ENCODE measurements around the gene ADGRL2.

Gene ADGRL2

GRCh38 chr1:81780705-81781454, 19.9 kb upstream of the ADGRL2 start:
- Histone ChIP-seq H3K36me3 (replicated peaks in 1 of 2; ENCODE audit: control insufficient read depth in 2 of 2, insufficient read depth in 2 of 2, low read length in 2 of 2) (no peaks in the 10 kb centered on the region), H3K27ac (replicated peaks; ENCODE audit: low read length) (no peak overlapping the region), H3K79me1 (ENCODE audit: low read depth, low read length) (no peaks in the 10 kb centered on the region), H2BK12ac (ENCODE audit: low read length) (no peak overlapping the region), H4K91ac (ENCODE audit: low read depth, low read length, poor library complexity) (no peak overlapping the region), H3K14ac (ENCODE audit: low read length) (no peak overlapping the region), H3K4ac (ENCODE audit: low read length) (no peak overlapping the region), H3K18ac (ENCODE audit: low read length) (no peak overlapping the region), H3K9me3 (replicated peaks in 1 of 2; ENCODE audit: control insufficient read depth in 2 of 2, insufficient read depth in 1 of 2, low read depth in 1 of 2, low read length in 2 of 2) (peaks cover 0 to 3% of the 10 kb centered on the region in 2 donors), H3K4me3 (ENCODE audit: low read length in 2 of 2) (no peak overlapping the region), H3K27me3 (ENCODE audit: control insufficient read depth in 3 of 3, insufficient read depth in 3 of 3, low read depth in 1 of 3, low read length in 3 of 3) (no peaks in the 10 kb centered on the region), H2BK120ac (ENCODE audit: low read depth, low read length) (no peak overlapping the region), H3K23ac (ENCODE audit: low read depth, low read length, poor library complexity) (no peak overlapping the region), H3K4me1 (ENCODE audit: control insufficient read depth in 2 of 2, insufficient read depth in 1 of 2, low read depth in 1 of 2, low read length in 2 of 2) (no peaks in the 10 kb centered on the region), H2AFZ (ENCODE audit: low read length) (no peak overlapping the region), H4K8ac (ENCODE audit: low read depth, low read length) (no peak overlapping the region), H2AK5ac (ENCODE audit: low read depth, low read length) (no peak overlapping the region), H3K9ac (ENCODE audit: low read depth, low read length, poor library complexity) (no peak overlapping the region), H2BK5ac (ENCODE audit: low read length) (no peak overlapping the region), H3K4me2 (ENCODE audit: insufficient read depth, low read length, poor library complexity, severe bottlenecking) (no peak overlapping the region), H2BK15ac (ENCODE audit: low read length) (no peak overlapping the region)
- no CpG with 5 or more reads among the region's 1 CpG for WGBS, 2 donors (ENCODE audit: extremely low coverage in 2 of 2, insufficient read length in 2 of 2, insufficient replicate concordance in 1 of 2)
- DNase-seq (ENCODE audit: low spot score), result no peak

GRCh38 chr1:81781749-81782148, 19.0 kb upstream of the ADGRL2 start:
- no peak overlapping the region for H2AFZ ChIP-seq (ENCODE audit: low read length)
- no peaks in the 10 kb centered on the region for H3K36me3 ChIP-seq (replicated peaks in 1 of 2; ENCODE audit: control insufficient read depth in 2 of 2, insufficient read depth in 2 of 2, low read length in 2 of 2)
- WGBS, 2 donors (ENCODE audit: extremely low coverage in 2 of 2, insufficient read length in 2 of 2, insufficient replicate concordance in 1 of 2), result no CpG with 5 or more reads among the region's 2 CpGs
- H2BK12ac ChIP-seq (ENCODE audit: low read length), result no peak overlapping the region
- H3K4ac ChIP-seq (ENCODE audit: low read length), result no peak overlapping the region
- no peak for DNase-seq (ENCODE audit: low spot score)
- no peak overlapping the region for H2BK15ac ChIP-seq (ENCODE audit: low read length)
- no peak overlapping the region for H3K9ac ChIP-seq (ENCODE audit: low read depth, low read length, poor library complexity)
- no peak overlapping the region for H2AK5ac ChIP-seq (ENCODE audit: low read depth, low read length)
- no peak overlapping the region for H4K91ac ChIP-seq (ENCODE audit: low read depth, low read length, poor library complexity)
- no peak overlapping the region for H3K4me3 ChIP-seq (ENCODE audit: low read length in 2 of 2)
- H3K4me2 ChIP-seq (ENCODE audit: insufficient read depth, low read length, poor library complexity, severe bottlenecking), result no peak overlapping the region
- H3K79me1 ChIP-seq (ENCODE audit: low read depth, low read length), result no peaks in the 10 kb centered on the region
- no peak overlapping the region for H2BK120ac ChIP-seq (ENCODE audit: low read depth, low read length)
- H3K9me3 ChIP-seq (replicated peaks in 1 of 2; ENCODE audit: control insufficient read depth in 2 of 2, insufficient read depth in 1 of 2, low read depth in 1 of 2, low read length in 2 of 2), result peaks cover 0 to 9% of the 10 kb centered on the region in 2 donors
- H3K27ac ChIP-seq (replicated peaks; ENCODE audit: low read length), result no peak overlapping the region
- H3K14ac ChIP-seq (ENCODE audit: low read length), result no peak overlapping the region
- H3K4me1 ChIP-seq (ENCODE audit: control insufficient read depth in 2 of 2, insufficient read depth in 1 of 2, low read depth in 1 of 2, low read length in 2 of 2), result no peaks in the 10 kb centered on the region
- H2BK5ac ChIP-seq (ENCODE audit: low read length), result no peak overlapping the region
- no peaks in the 10 kb centered on the region for H3K27me3 ChIP-seq (ENCODE audit: control insufficient read depth in 3 of 3, insufficient read depth in 3 of 3, low read depth in 1 of 3, low read length in 3 of 3)
- H4K8ac ChIP-seq (ENCODE audit: low read depth, low read length), result no peak overlapping the region
- no peak overlapping the region for H3K23ac ChIP-seq (ENCODE audit: low read depth, low read length, poor library complexity)
- no peak overlapping the region for H3K18ac ChIP-seq (ENCODE audit: low read length)

GRCh38 chr1:81792184-81792583, 8.6 kb upstream of the ADGRL2 start:
- Histone ChIP-seq H3K4me2 (ENCODE audit: insufficient read depth, low read length, poor library complexity, severe bottlenecking) (no peak overlapping the region), H2AK5ac (ENCODE audit: low read depth, low read length) (no peak overlapping the region), H2AFZ (ENCODE audit: low read length) (no peak overlapping the region), H3K27ac (replicated peaks; ENCODE audit: low read length) (no peak overlapping the region), H3K36me3 (replicated peaks in 1 of 2; ENCODE audit: control insufficient read depth in 2 of 2, insufficient read depth in 2 of 2, low read length in 2 of 2) (no peaks in the 10 kb centered on the region), H3K79me1 (ENCODE audit: low read depth, low read length) (no peaks in the 10 kb centered on the region), H3K27me3 (ENCODE audit: control insufficient read depth in 3 of 3, insufficient read depth in 3 of 3, low read depth in 1 of 3, low read length in 3 of 3) (no peaks in the 10 kb centered on the region), H3K9ac (ENCODE audit: low read depth, low read length, poor library complexity) (no peak overlapping the region), H2BK5ac (ENCODE audit: low read length) (no peak overlapping the region), H3K23ac (ENCODE audit: low read depth, low read length, poor library complexity) (no peak overlapping the region), H4K8ac (ENCODE audit: low read depth, low read length) (no peak overlapping the region), H2BK15ac (ENCODE audit: low read length) (no peak overlapping the region), H2BK12ac (ENCODE audit: low read length) (no peak overlapping the region), H4K91ac (ENCODE audit: low read depth, low read length, poor library complexity) (no peak overlapping the region), H3K4me3 (ENCODE audit: low read length in 2 of 2) (no peak overlapping the region), H3K9me3 (replicated peaks in 1 of 2; ENCODE audit: control insufficient read depth in 2 of 2, insufficient read depth in 1 of 2, low read depth in 1 of 2, low read length in 2 of 2) (peaks cover 0 to 4% of the 10 kb centered on the region in 2 donors), H3K4ac (ENCODE audit: low read length) (no peak overlapping the region), H3K18ac (ENCODE audit: low read length) (no peak overlapping the region), H3K4me1 (ENCODE audit: control insufficient read depth in 2 of 2, insufficient read depth in 1 of 2, low read depth in 1 of 2, low read length in 2 of 2) (no peaks in the 10 kb centered on the region), H2BK120ac (ENCODE audit: low read depth, low read length) (no peak overlapping the region), H3K14ac (ENCODE audit: low read length) (no peak overlapping the region)
- no peak for DNase-seq (ENCODE audit: low spot score)
- WGBS, 2 donors (ENCODE audit: extremely low coverage in 2 of 2, insufficient read length in 2 of 2, insufficient replicate concordance in 1 of 2), result no CpG with 5 or more reads among the region's 2 CpGs

GRCh38 chr1:81797701-81798100, 3.0 kb upstream of the ADGRL2 start:
- Histone ChIP-seq H3K4me1 (ENCODE audit: control insufficient read depth in 2 of 2, insufficient read depth in 1 of 2, low read depth in 1 of 2, low read length in 2 of 2) (peaks cover 0 to 16% of the 10 kb centered on the region in 2 donors), H3K27ac (replicated peaks; ENCODE audit: low read length) (no peak overlapping the region), H3K4me3 (ENCODE audit: low read length in 2 of 2) (no peak overlapping the region), H2BK120ac (ENCODE audit: low read depth, low read length) (no peak overlapping the region), H3K9me3 (replicated peaks in 1 of 2; ENCODE audit: control insufficient read depth in 2 of 2, insufficient read depth in 1 of 2, low read depth in 1 of 2, low read length in 2 of 2) (no peaks in the 10 kb centered on the region), H2BK12ac (ENCODE audit: low read length) (no peak overlapping the region), H2BK15ac (ENCODE audit: low read length) (no peak overlapping the region), H2AK5ac (ENCODE audit: low read depth, low read length) (no peak overlapping the region), H4K8ac (ENCODE audit: low read depth, low read length) (no peak overlapping the region), H3K4ac (ENCODE audit: low read length) (no peak overlapping the region), H3K23ac (ENCODE audit: low read depth, low read length, poor library complexity) (no peak overlapping the region), H4K91ac (ENCODE audit: low read depth, low read length, poor library complexity) (no peak overlapping the region), H2AFZ (ENCODE audit: low read length) (no peak overlapping the region), H3K14ac (ENCODE audit: low read length) (no peak overlapping the region), H3K18ac (ENCODE audit: low read length) (no peak overlapping the region), H3K9ac (ENCODE audit: low read depth, low read length, poor library complexity) (no peak overlapping the region), H3K79me1 (ENCODE audit: low read depth, low read length) (peaks cover 6% of the 10 kb centered on the region), H3K4me2 (ENCODE audit: insufficient read depth, low read length, poor library complexity, severe bottlenecking) (no peak overlapping the region), H2BK5ac (ENCODE audit: low read length) (no peak overlapping the region), H3K27me3 (ENCODE audit: control insufficient read depth in 3 of 3, insufficient read depth in 3 of 3, low read depth in 1 of 3, low read length in 3 of 3) (no peaks in the 10 kb centered on the region), H3K36me3 (replicated peaks in 1 of 2; ENCODE audit: control insufficient read depth in 2 of 2, insufficient read depth in 2 of 2, low read length in 2 of 2) (no peaks in the 10 kb centered on the region)
- WGBS, 2 donors (ENCODE audit: extremely low coverage in 2 of 2, insufficient read length in 2 of 2, insufficient replicate concordance in 1 of 2), result no CpG with 5 or more reads among the region's 2 CpGs
- no peak for DNase-seq (ENCODE audit: low spot score)

Data from neuronal stem cell (in vitro differentiated cells).